Measurements from ENCODE around the gene ENTPD7. TPM values are rescaled to one million over a fixed set of nuclear protein-coding genes. Genes with fewer than 3 reads are reported as not detected.

ENTPD7 gene
- total RNA-seq, 1 donor from 2014 or later = 7.9 TPM

DNA sequence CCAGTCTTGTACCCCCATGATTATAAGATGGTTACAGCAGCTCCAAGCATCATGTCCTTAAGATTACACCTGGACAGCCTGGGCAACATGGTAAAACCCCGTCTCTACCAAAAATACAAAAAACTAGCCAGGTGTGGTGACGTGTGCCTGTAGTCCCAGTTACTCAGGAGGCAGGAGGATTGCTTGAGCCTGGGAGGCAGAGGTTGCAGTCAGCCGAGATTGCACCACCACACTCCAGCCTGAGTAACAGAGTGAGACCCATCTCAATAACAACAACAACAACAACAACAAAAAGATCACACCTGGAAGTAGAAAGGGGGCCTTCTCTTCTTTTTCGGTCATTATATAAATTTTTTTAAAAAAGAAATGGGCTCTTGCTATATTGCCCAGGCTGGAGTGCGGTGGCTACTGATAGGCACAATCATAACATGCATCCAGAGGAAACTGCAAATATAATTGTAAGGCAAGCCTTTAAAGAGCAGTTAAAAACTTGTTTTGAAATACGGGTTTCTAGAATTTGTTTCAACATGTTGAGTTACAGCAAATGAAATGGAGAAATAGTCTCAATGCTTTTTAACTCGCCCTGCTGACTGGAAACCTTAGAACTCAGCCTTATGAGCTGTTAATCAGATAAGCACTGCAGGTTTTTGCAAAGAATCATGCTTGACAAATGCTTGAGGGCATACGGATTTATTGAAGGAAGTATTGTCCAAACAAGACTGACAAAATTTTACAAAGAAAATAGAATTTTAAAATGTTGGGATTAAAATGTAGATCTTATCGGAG is 4.7 kb upstream of the ENTPD7 start:
- intact Hi-C loops (cut with DNase I) = no loop called here
- H3K4me3 ChIP-seq = no peak overlapping the region
- no peaks in the 10 kb centered on the region for H3K36me3 ChIP-seq
- no peak for DNase-seq
- H3K9me3 ChIP-seq = no peaks in the 10 kb centered on the region
- no peak for TF ChIP-seq CTCF (IDR thresholded peaks at IDR 0.05)
- ATAC-seq = no peak
- H3K27me3 ChIP-seq = no peaks in the 10 kb centered on the region
- peaks cover 4% of the 10 kb centered on the region for H3K4me1 ChIP-seq
- no peak overlapping the region for H3K27ac ChIP-seq

- intact Hi-C loops (cut with DNase I) = no loop called here
- Histone ChIP-seq H3K4me1 (peaks cover 9% of the 10 kb centered on the region), H3K36me3 (no peaks in the 10 kb centered on the region), H3K4me3 (no peak overlapping the region), H3K9me3 (no peaks in the 10 kb centered on the region), H3K27ac (no peak overlapping the region), H3K27me3 (no peaks in the 10 kb centered on the region)
- ATAC-seq = no peak
- no peak for DNase-seq
- no peak for TF ChIP-seq CTCF (IDR thresholded peaks at IDR 0.05)
Observed at GRCh38 chr10:99656199-99657064, 2.9 kb upstream of the ENTPD7 start.

DNA sequence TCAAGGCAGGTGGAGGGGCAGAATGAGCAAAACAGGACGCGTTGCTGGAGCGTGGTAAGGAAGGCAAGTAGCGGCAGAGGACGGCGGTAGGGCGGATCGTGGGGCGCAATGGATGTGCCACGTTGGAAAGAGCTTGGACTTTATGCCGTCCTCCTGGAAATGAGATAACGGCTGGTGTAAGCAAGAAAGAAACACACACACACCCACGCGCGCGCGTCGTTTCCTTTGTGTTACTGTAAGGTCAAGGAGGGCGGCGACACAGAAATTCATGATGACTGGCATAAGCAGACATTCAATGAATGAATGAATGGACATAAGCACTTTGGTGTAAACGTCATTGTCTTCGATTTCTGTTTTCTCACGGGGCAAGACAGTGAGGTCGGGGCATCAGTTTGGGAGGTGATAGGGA is 683 bp upstream of the ENTPD7 start:
- Histone ChIP-seq H3K4me1 (peaks cover 9% of the 10 kb centered on the region), H3K27me3 (no peaks in the 10 kb centered on the region), H3K4me3 (peak overlapping the region; percentile 92), H3K9me3 (no peaks in the 10 kb centered on the region), H3K36me3 (no peaks in the 10 kb centered on the region), H3K27ac (peak overlapping the region; percentile 75)
- TF ChIP-seq CTCF (IDR thresholded peaks at IDR 0.05) = no peak
- intact Hi-C loops (cut with DNase I) = no loop called here
- DNase-seq (peak; percentile 83), ATAC-seq (peak; percentile 11)

- peak overlapping the region; percentile 75 for H3K27ac ChIP-seq
- H3K36me3 ChIP-seq = no peaks in the 10 kb centered on the region
- H3K9me3 ChIP-seq = no peaks in the 10 kb centered on the region
- no peak for ATAC-seq
- DNase-seq = no peak
- intact Hi-C loops (cut with DNase I) = no loop called here
- H3K4me3 ChIP-seq = peak overlapping the region; percentile 92
- no peak for TF ChIP-seq CTCF (IDR thresholded peaks at IDR 0.05)
- no peaks in the 10 kb centered on the region for H3K27me3 ChIP-seq
- H3K4me1 ChIP-seq = peaks cover 9% of the 10 kb centered on the region
Observed at GRCh38 chr10:99659868-99660366, 608 bp downstream of the ENTPD7 start.

DNA sequence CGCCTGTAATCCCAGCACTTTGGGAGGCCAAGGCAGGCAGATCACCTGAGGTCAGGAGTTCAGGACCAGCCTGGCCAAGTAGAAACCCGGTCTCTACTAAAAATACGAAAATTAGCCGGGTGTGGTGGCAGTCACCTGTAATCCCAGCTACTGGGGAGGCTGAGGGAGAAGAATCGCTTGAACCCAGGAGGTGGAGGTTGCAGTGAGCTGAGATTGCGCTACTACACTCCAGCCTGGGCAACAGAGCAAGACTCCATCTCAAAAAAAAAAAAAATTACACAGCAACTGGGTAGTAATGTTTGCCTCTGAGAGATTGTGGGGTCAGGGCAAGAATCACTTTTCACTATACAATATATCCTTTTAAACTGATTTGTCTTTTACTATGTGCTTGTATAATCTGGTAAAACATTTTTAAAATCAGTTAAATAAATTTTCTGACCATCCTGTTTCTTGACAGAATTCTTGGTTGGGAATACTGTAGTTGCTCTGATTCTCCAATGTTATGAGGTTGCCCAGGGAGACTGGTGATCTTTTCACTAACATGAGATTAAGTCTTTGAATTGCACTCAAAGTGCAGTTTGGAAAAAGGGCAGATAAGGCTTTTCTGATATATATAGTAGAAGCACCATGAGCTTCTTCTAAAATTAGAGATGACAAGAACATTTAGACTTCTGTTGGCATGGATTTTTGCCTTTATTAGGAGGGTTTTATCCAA is 1.5 kb downstream of the ENTPD7 start:
- no peak for DNase-seq
- H3K4me1 ChIP-seq = peaks cover 9% of the 10 kb centered on the region
- no peak for TF ChIP-seq CTCF (IDR thresholded peaks at IDR 0.05)
- no peak for ATAC-seq
- H3K4me3 ChIP-seq = no peak overlapping the region
- peaks cover 2% of the 10 kb centered on the region for H3K36me3 ChIP-seq
- H3K27me3 ChIP-seq = no peaks in the 10 kb centered on the region
- intact Hi-C loops (cut with DNase I) = no loop called here
- H3K9me3 ChIP-seq = no peaks in the 10 kb centered on the region
- H3K27ac ChIP-seq = no peak overlapping the region
